H1 (cell line): ENCODE measurements around the gene COL5A3. TPM values are rescaled to one million over a fixed set of nuclear protein-coding genes. Genes with fewer than 3 reads are reported as not detected.

Experiments
- ATF3 ChIP-seq: IDR thresholded peaks from 2 replicates; pipeline ENCODE4 v1.6.1; 2011; ENCODE audit warnings: low read depth, mild to moderate bottlenecking, low read length; ENCODE audit not compliant: insufficient read depth
- BACH1 ChIP-seq: IDR thresholded peaks from 2 replicates; pipeline ENCODE4 v1.6.1; 2012; ENCODE audit warnings: low read length, improper control_type of control experiment
- CBX8 ChIP-seq: fragments of 300-800, 300-1000 bp; sonication (generic); IDR thresholded peaks from 2 replicates; pipeline ENCODE4 v1.7.1; 2016; ENCODE audit warnings: low read depth, low read length, borderline replicate concordance
- CEBPB ChIP-seq: IDR thresholded peaks from 2 replicates; pipeline ENCODE4 v1.6.1; 2012; ENCODE audit warnings: low read depth, low read length
- CHD1 ChIP-seq: IDR thresholded peaks from 2 replicates; pipeline ENCODE4 v1.6.1; 2012; ENCODE audit warnings: low read depth, low read length, improper control_type of control experiment
- CTCF ChIP-seq, 3 experiments: IDR thresholded peaks; 1 replicate in 2 of 3; 2 replicates in 1 of 3; pipeline versions ENCODE4 v1.5.1 to v1.6.1; 2011; ENCODE audit warnings: low read length in 3 of 3, mild to moderate bottlenecking in 3 of 3, inconsistent platforms in 2 of 3, low read depth in 1 of 3, moderate library complexity in 1 of 3; ENCODE audit not compliant: insufficient read depth in 1 of 3; ENCODE audit errors: control extremely low read depth in 1 of 3
- E2F6 ChIP-seq: IDR thresholded peaks from 2 replicates; pipeline ENCODE4 v1.6.1; 2012; ENCODE audit warnings: inconsistent platforms
- EGR1 ChIP-seq: IDR thresholded peaks from 2 replicates; pipeline ENCODE4 v1.6.1; 2011; ENCODE audit warnings: low read depth, low read length, borderline replicate concordance
- EP300 ChIP-seq, 2 experiments: IDR thresholded peaks; 1 replicate in 1 of 2; 2 replicates in 1 of 2; pipeline ENCODE4 v1.6.1; 2011 to 2012; ENCODE audit warnings: low read depth in 2 of 2, low read length in 2 of 2, mild to moderate bottlenecking in 2 of 2, borderline replicate concordance in 1 of 2, inconsistent platforms in 1 of 2, moderate library complexity in 1 of 2
- EZH2 ChIP-seq: fragments of 200-600 bp; sonication (generic); IDR thresholded peaks from 2 replicates; pipeline ENCODE4 v1.7.1; 2012; ENCODE audit warnings: low read depth, mild to moderate bottlenecking, moderate library complexity, low read length, inconsistent platforms; ENCODE audit not compliant: severe bottlenecking
- JUND ChIP-seq: IDR thresholded peaks from 2 replicates; pipeline ENCODE4 v1.6.1; 2011; ENCODE audit warnings: mild to moderate bottlenecking, improper control_type of control experiment, low read length
- KDM5A ChIP-seq: fragments of 200-600 bp; IDR thresholded peaks from 2 replicates; pipeline ENCODE4 v1.7.1; 2012; ENCODE audit warnings: mild to moderate bottlenecking, low read length, inconsistent platforms, mixed read lengths
- MAFK ChIP-seq: IDR thresholded peaks from 2 replicates; pipeline ENCODE4 v1.6.1; 2012; ENCODE audit warnings: low read depth, mild to moderate bottlenecking, improper control_type of control experiment, low read length
- POLR2A ChIP-seq, 2 experiments: IDR thresholded peaks; 1 replicate in 1 of 2; 2 replicates in 1 of 2; pipeline ENCODE4 v1.6.1; 2011; ENCODE audit warnings: low read depth in 2 of 2, low read length in 2 of 2, mild to moderate bottlenecking in 2 of 2; ENCODE audit errors: control extremely low read depth in 1 of 2
- POU5F1 ChIP-seq: IDR thresholded peaks from 2 replicates; pipeline ENCODE4 v1.6.1; 2011; ENCODE audit warnings: low read depth, mild to moderate bottlenecking, low read length, moderate library complexity
- RFX5 ChIP-seq: IDR thresholded peaks from 2 replicates; pipeline ENCODE4 v1.6.1; 2011; ENCODE audit warnings: low read depth, low read length, improper control_type of control experiment, borderline replicate concordance
- SP1 ChIP-seq: IDR thresholded peaks from 2 replicates; pipeline ENCODE4 v1.6.1; 2011; ENCODE audit warnings: low read depth, low read length
- SRF ChIP-seq: IDR thresholded peaks from 2 replicates; pipeline ENCODE4 v1.6.1; 2011; ENCODE audit warnings: mild to moderate bottlenecking, low read depth, low read length, moderate library complexity
- SUZ12 ChIP-seq: fragments of 200-600 bp; sonication (generic); IDR thresholded peaks from 2 replicates; pipeline ENCODE4 v1.6.1; 2012; ENCODE audit warnings: mild to moderate bottlenecking, inconsistent platforms, low read length, moderate library complexity, mixed read lengths
- TAF1 ChIP-seq: IDR thresholded peaks from 2 replicates; pipeline ENCODE4 v1.6.1; 2011; ENCODE audit warnings: mild to moderate bottlenecking, low read depth, low read length
- TBP ChIP-seq: IDR thresholded peaks from 2 replicates; pipeline ENCODE4 v1.6.1; 2011; ENCODE audit warnings: low read depth, low read length, improper control_type of control experiment
- USF2 ChIP-seq: IDR thresholded peaks from 2 replicates; pipeline ENCODE4 v1.6.1; 2011; ENCODE audit warnings: low read length, improper control_type of control experiment
- polyA plus RNA-seq, 7 experiments: library from polyadenylated mRNA; depleted of rRNA in 3 of 7; stranded (reverse) in 5 of 7; unstranded in 2 of 7; fragments of >200 nt in 5 of 7; fragments of 200-250 nt in 2 of 7; gene quantifications; 1 replicate in 5 of 7; 2 replicates in 1 of 7; 4 replicates in 1 of 7; pipeline versions ENCODE4 v1.2.1 to v1.2.3, GENCODE V29; 2011 to 2013; ENCODE audit warnings: missing spikeins in 2 of 7, mixed read lengths in 2 of 7
- total RNA-seq: library from RNA; stranded (reverse); fragmentation: NEBNext Ultra II Directional; extraction: Animal tissue kit (Norgen Biotek cat#: 25700); gene quantifications from 2 replicates; pipeline ENCODE4 v1.2.1, GENCODE V29; 2021

Gene COL5A3
- total and polyA plus RNA-seq, 2 of the 8 experiments (the other 6 are each of a cell fraction or from before 2014, with no cell fraction given), result 0.67 to 0.74 TPM

GRCh38 chr19:9937001-9937411, 73.3 kb downstream of the COL5A3 start (continued):
- TF ChIP-seq MAFK (no peak), SRF (no peak), POU5F1 (peak; percentile 33; the same call in 1 of the 2 replicates), EP300 (IDR thresholded peaks at IDR 0.05; ENCODE audit: borderline replicate concordance in 1 of 2, low read depth in 2 of 2, low read length in 2 of 2) (no peak), SP1 (0 out of 2 replicates have a peak, but pooled peaks have one; percentile 12), SUZ12 (no peak), CBX8 (no peak), TBP (no peak), E2F6 (no peak), EGR1 (no peak), ATF3 (no peak), CEBPB (no peak), EZH2 (no peak), POLR2A (IDR thresholded peaks at IDR 0.05; ENCODE audit: control extremely low read depth in 1 of 2, low read depth in 2 of 2, low read length in 2 of 2) (no peak), TAF1 (no peak), CTCF (IDR thresholded peaks at IDR 0.05; ENCODE audit: control extremely low read depth in 1 of 3, insufficient read depth in 1 of 3, low read depth in 1 of 3, low read length in 3 of 3) (no peak), KDM5A (no peak), CHD1 (no peak), BACH1 (peak; percentile 22; the same call in 1 of the 2 replicates), USF2 (no peak), RFX5 (no peak), JUND (no peak)
